ENCODE results near the gene PROKR2.
A peak's percentile ranks its signal among the peaks of the same experiment; 100 is the strongest.

The PROKR2 gene

DNA sequence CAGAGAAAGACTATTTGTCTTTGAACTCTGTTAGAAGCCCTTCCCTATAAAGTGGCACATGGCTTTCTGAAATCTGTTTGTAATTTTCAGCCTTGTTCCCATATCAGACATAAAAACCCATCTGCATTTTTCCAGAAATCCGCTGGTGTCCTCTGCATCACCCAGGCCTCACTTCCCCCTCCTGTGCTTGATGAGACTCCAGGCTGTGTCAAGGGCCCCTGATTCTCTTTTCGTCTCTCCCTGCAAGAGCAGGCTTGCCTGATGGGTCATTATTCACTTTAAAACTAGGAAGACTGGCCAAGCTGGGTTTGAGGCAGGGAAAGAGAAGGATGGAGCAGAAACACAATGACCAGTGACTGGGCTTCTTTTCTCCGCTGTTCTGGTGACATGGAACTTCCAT is 10.6 kb upstream of the PROKR2 start:
- TF ChIP-seq, protein P1, sequence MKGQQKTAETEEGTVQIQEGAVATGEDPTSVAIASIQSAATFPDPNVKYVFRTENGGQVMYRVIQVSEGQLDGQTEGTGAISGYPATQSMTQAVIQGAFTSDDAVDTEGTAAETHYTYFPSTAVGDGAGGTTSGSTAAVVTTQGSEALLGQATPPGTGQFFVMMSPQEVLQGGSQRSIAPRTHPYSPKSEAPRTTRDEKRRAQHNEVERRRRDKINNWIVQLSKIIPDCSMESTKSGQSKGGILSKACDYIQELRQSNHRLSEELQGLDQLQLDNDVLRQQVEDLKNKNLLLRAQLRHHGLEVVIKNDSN (IDR thresholded peaks at IDR 0.05) = no peak
- TF ChIP-seq CEBPB (IDR thresholded peaks at IDR 0.05) (no peak), NFIC (IDR thresholded peaks at IDR 0.05) (no peak), FOXM1 (IDR thresholded peaks at IDR 0.05; ENCODE audit: borderline replicate concordance, low read depth) (no peak), TAF1 (IDR thresholded peaks at IDR 0.05; ENCODE audit: low read depth) (no peak), TEAD4 (IDR thresholded peaks at IDR 0.05) (no peak)
- TF ChIP-seq, protein P2, sequence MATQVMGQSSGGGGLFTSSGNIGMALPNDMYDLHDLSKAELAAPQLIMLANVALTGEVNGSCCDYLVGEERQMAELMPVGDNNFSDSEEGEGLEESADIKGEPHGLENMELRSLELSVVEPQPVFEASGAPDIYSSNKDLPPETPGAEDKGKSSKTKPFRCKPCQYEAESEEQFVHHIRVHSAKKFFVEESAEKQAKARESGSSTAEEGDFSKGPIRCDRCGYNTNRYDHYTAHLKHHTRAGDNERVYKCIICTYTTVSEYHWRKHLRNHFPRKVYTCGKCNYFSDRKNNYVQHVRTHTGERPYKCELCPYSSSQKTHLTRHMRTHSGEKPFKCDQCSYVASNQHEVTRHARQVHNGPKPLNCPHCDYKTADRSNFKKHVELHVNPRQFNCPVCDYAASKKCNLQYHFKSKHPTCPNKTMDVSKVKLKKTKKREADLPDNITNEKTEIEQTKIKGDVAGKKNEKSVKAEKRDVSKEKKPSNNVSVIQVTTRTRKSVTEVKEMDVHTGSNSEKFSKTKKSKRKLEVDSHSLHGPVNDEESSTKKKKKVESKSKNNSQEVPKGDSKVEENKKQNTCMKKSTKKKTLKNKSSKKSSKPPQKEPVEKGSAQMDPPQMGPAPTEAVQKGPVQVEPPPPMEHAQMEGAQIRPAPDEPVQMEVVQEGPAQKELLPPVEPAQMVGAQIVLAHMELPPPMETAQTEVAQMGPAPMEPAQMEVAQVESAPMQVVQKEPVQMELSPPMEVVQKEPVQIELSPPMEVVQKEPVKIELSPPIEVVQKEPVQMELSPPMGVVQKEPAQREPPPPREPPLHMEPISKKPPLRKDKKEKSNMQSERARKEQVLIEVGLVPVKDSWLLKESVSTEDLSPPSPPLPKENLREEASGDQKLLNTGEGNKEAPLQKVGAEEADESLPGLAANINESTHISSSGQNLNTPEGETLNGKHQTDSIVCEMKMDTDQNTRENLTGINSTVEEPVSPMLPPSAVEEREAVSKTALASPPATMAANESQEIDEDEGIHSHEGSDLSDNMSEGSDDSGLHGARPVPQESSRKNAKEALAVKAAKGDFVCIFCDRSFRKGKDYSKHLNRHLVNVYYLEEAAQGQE (IDR thresholded peaks at IDR 0.05; ENCODE audit: low read depth) = no peak

DNA sequence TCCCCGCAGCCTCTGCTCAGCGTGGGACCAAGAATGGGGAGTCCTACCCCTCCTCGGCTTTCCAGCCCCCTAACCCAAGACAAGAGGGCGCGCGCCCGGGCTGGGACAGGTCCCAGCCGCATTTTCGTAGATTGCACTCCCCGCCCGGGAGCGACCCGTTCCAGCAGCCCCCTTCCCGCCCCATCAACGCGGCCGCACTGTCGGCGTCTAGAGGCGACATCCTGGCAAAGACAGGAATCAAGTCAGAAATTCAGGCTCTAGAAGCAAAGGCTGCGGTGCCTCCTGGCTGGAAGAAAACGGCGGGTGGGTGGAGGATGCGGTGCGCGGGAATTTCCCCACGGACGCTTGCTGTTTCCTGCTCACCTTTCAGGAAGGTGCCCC is 957 bp downstream of the PROKR2 start:
- TF ChIP-seq NFIC (IDR thresholded peaks at IDR 0.05) = no peak
- TF ChIP-seq, protein P1 (IDR thresholded peaks at IDR 0.05) = no peak
- no peak for TF ChIP-seq ZBTB7A (IDR thresholded peaks at IDR 0.05; ENCODE audit: low read depth)
- TF ChIP-seq, protein P3, sequence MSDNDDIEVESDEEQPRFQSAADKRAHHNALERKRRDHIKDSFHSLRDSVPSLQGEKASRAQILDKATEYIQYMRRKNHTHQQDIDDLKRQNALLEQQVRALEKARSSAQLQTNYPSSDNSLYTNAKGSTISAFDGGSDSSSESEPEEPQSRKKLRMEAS (IDR thresholded peaks at IDR 0.05) = no peak
- TF ChIP-seq CREB1 (IDR thresholded peaks at IDR 0.05; ENCODE audit: low read depth) = no peak
- no peak for TF ChIP-seq TEAD4 (IDR thresholded peaks at IDR 0.05)
- no peak for TF ChIP-seq TAF1 (IDR thresholded peaks at IDR 0.05; ENCODE audit: low read depth)
- no peak for TF ChIP-seq CEBPB (IDR thresholded peaks at IDR 0.05)
- TF ChIP-seq TCF12 (IDR thresholded peaks at IDR 0.05; ENCODE audit: low read depth) = no peak
- TF ChIP-seq, protein P2 (IDR thresholded peaks at IDR 0.05; ENCODE audit: low read depth) = no peak
- no peak for TF ChIP-seq FOXM1 (IDR thresholded peaks at IDR 0.05; ENCODE audit: borderline replicate concordance, low read depth)
- no peak for TF ChIP-seq RAD21 (IDR thresholded peaks at IDR 0.05; ENCODE audit: low read depth)
- no peak for TF ChIP-seq EGR1 (IDR thresholded peaks at IDR 0.05)

DNA sequence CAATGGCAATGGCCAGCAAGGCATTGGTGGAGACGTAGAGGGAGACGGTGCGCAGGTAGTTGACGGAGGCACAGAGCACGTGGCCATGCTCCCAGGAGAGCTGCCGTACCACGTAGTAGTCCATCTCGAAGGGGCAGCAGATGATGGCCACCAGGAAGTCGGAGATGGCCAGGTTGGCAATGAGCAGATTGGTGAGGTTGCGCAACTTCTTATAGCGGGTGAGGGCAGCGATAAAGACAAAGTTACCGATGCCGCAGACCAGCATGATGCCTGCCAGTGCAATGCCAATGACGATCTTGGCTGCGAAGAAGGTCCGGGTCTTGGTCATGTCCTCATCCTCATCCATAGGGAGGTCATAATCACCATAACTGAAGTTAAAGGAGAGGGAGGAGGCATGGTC is 2.8 kb downstream of the PROKR2 start:
- peak; percentile 65; the same call in 1 of the 2 replicates for TF ChIP-seq CEBPB (IDR thresholded peaks at IDR 0.05)
- TF ChIP-seq TAF1 (IDR thresholded peaks at IDR 0.05; ENCODE audit: low read depth) = no peak

DNA sequence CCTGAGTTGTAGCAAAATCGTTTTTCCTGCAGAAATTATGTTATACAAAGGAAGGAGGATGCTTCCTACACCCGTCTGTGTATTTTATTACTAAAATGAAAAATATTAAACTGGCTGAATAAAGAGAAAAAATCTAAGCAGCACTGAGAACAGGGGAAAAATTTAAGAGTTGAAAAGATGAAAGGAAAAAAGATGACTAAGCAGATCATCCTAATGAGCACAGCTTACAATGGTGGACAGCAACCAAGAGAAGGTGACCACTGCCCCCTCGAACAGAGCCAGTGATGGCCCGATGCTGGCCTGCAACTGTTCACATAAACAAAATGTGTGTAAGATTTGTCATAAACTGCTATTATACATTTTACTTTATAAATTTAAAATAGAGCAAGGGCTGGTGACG is 4.2 kb downstream of the PROKR2 start:
- TF ChIP-seq TCF12 (IDR thresholded peaks at IDR 0.05; ENCODE audit: low read depth) = no peak
- no peak for TF ChIP-seq CEBPB (IDR thresholded peaks at IDR 0.05)
- TF ChIP-seq, protein P2 (IDR thresholded peaks at IDR 0.05; ENCODE audit: low read depth) = no peak
- TF ChIP-seq, protein P1 (IDR thresholded peaks at IDR 0.05) = no peak
- no peak for TF ChIP-seq ZBTB7A (IDR thresholded peaks at IDR 0.05; ENCODE audit: low read depth)
- no peak for TF ChIP-seq EP300 (IDR thresholded peaks at IDR 0.05; ENCODE audit: borderline replicate concordance)

DNA sequence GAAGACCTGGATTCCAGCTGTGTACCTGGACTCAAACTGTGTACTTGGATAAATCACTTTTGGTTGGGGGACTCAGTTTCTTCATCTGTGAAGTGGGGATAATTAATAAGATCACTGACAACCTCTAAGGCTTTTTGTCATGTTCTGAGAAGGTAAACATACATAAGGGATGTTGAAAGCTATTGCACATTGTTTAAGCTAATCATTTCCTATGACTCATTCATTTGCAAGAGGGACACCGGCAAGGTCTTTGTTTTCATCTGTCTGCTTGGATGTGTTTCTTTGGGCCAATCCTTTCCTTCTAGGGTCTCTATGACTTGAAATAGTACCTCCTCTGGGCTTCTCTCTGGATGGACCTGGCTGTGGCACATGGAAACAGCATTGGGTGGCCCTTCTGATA is 6.8 kb downstream of the PROKR2 start:
- TF ChIP-seq TEAD4 (IDR thresholded peaks at IDR 0.05) (no peak), CEBPB (IDR thresholded peaks at IDR 0.05) (no peak), EP300 (IDR thresholded peaks at IDR 0.05; ENCODE audit: borderline replicate concordance) (no peak), NFIC (IDR thresholded peaks at IDR 0.05) (no peak)
- TF ChIP-seq, protein P1 (IDR thresholded peaks at IDR 0.05) = no peak
